Kidney (tissue), 14 donors: Measurements from ENCODE around the gene ZNHIT6. TPM values are rescaled to one million over a fixed set of nuclear protein-coding genes. Genes with fewer than 3 reads are reported as not detected.

Experiments
- DNase-seq, 5 donors: peaks; one replicate each; pipeline ENCODE4 v3.0.0-alpha.2; 2013 to 2020
- FAIRE-seq: peaks from 2 replicates; lab custom pipeline; 2012; peaks lifted over from hg19 to GRCh38; lab: Jason Lieb, UNC
- H3K27ac ChIP-seq, 2 donors: one replicate each; pipeline ENCODE4 v1.7.0; 2013; ENCODE audit warnings: low read depth in 2 of 2, low read length in 2 of 2, inconsistent platforms in 1 of 2
- H3K27me3 ChIP-seq: one replicate; pipeline ENCODE4 v1.7.1; 2013; ENCODE audit warnings: low read length, inconsistent platforms; ENCODE audit not compliant: control insufficient read depth, insufficient read depth
- H3K36me3 ChIP-seq, 3 donors: one replicate each; pipeline versions ENCODE4 v1.7.0 to v1.7.1; 2013; ENCODE audit warnings: low read length in 3 of 3, control low read depth in 1 of 3, inconsistent platforms in 1 of 3; ENCODE audit not compliant: insufficient read depth in 3 of 3, control insufficient read depth in 2 of 3
- H3K4me1 ChIP-seq, 3 donors: one replicate each; pipeline versions ENCODE4 v1.7.0 to v1.7.1; 2013; ENCODE audit warnings: low read length in 3 of 3, inconsistent platforms in 1 of 3, low read depth in 1 of 3; ENCODE audit not compliant: control insufficient read depth in 2 of 3, insufficient read depth in 2 of 3
- H3K4me3 ChIP-seq, 3 donors: one replicate each; pipeline versions ENCODE4 v1.7.0 to v1.8.1; 2013; ENCODE audit warnings: low read length in 3 of 3, control low read depth in 1 of 3, inconsistent platforms in 1 of 3
- H3K9ac ChIP-seq, 3 donors: one replicate each; pipeline versions ENCODE4 v1.7.0 to v1.7.1; 2013; ENCODE audit warnings: low read length in 3 of 3, control low read depth in 1 of 3, inconsistent platforms in 1 of 3
- H3K9me3 ChIP-seq, 3 donors: one replicate each; pipeline versions ENCODE4 v1.7.0 to v1.7.1; 2013; ENCODE audit warnings: low read length in 3 of 3, control low read depth in 1 of 3, inconsistent platforms in 1 of 3; ENCODE audit not compliant: control insufficient read depth in 2 of 3, insufficient read depth in 1 of 3
- intact Hi-C: fragments of 100-400 bp; cut with DNase I; formaldehyde crosslinking; loops from one replicate; pipeline ENCODE4 v1.11.1; 2022
- polyA plus RNA-seq: library from polyadenylated mRNA; stranded (reverse); fragments of 350-450 nt; fragmentation: Illumina TruSeq; extraction: RNeasy Lipid Tissue Mini Kit (QIAGEN cat#74804); gene quantifications from one replicate; pipeline ENCODE4 v1.2.3, GENCODE V29; 2014; ENCODE audit warnings: low read depth, low replicate concordance; ENCODE audit not compliant: insufficient read depth
- total RNA-seq: library from RNA; stranded (reverse); fragmentation: NEBNext Ultra II Directional; extraction: Animal tissue kit (Norgen Biotek cat#: 25700); gene quantifications from one replicate; pipeline ENCODE4 v1.2.1, GENCODE V29; 2021
- TF ChIP-seq, protein P1 (sequence below): IDR thresholded peaks from 3 replicates; pipeline ENCODE4 v1.5.1; 2012; ENCODE audit warnings: mild to moderate bottlenecking, moderate library complexity, borderline replicate concordance; ENCODE audit not compliant: insufficient read depth; ENCODE audit errors: extremely low read depth
- donor health status: control.
- donor health status: control.
- donor health status: control.
- donor health status: control.
- donor health status: control.
- donor health status: DM: yes; HTN: yes; CAD: no.
- donor health status: Normal renal cell carcinoma (clear cell type).

ZNHIT6 gene
- total and polyA plus RNA-seq, 2 donors from 2014 or later = 5.8 to 17.5 TPM

DNA sequence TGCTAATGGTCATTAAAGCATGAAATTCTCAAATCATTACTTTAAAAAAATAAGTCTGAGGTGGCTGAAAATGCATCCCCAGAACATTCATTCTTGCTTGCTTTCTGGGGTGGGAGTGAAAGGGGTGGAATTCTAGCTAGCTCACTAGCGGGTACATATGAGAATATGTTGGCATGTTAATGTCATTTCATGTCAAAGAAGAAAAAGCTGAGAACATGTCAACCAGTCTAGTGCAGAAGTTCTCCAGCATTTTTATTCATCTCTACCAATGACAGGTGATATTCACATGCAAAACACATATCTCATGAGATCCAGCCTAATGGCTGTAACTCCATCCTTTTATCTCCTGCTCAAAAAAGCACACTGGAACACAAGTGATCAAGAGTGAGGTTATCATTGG lies 49.1 kb downstream of the ZNHIT6 start:
- Histone ChIP-seq H3K27me3 (no peaks in the 10 kb centered on the region), H3K4me3 (no peak overlapping the region), H3K27ac (no peak overlapping the region), H3K36me3 (no peaks in the 10 kb centered on the region), H3K9me3 (no peaks in the 10 kb centered on the region), H3K4me1 (no peaks in the 10 kb centered on the region), H3K9ac (no peak overlapping the region)
- intact Hi-C loops = no loop called here
- no peak for FAIRE-seq
- TF ChIP-seq, protein P1, sequence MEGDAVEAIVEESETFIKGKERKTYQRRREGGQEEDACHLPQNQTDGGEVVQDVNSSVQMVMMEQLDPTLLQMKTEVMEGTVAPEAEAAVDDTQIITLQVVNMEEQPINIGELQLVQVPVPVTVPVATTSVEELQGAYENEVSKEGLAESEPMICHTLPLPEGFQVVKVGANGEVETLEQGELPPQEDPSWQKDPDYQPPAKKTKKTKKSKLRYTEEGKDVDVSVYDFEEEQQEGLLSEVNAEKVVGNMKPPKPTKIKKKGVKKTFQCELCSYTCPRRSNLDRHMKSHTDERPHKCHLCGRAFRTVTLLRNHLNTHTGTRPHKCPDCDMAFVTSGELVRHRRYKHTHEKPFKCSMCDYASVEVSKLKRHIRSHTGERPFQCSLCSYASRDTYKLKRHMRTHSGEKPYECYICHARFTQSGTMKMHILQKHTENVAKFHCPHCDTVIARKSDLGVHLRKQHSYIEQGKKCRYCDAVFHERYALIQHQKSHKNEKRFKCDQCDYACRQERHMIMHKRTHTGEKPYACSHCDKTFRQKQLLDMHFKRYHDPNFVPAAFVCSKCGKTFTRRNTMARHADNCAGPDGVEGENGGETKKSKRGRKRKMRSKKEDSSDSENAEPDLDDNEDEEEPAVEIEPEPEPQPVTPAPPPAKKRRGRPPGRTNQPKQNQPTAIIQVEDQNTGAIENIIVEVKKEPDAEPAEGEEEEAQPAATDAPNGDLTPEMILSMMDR = no peak
- DNase-seq = no peak

DNA sequence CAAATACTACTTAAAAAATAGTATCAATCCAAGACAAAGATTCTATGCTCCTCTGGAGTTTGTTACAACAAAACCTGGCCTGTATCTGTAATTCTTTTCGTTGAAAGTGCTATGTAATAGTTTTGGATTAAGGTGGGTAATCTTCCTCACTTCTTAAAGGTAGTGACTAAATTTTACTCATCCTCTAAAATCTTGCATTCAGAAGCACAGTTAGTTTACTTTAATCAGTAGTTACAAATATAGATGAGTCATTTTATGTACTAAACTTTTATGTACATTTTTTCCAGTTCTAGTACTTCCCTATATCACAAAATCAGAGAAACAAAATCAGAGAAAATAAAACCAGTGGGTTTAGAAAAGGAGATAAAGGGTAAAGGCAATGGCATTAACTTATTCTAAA lies 51.3 kb downstream of the ZNHIT6 start:
- H3K27me3 ChIP-seq = no peaks in the 10 kb centered on the region
- no peak overlapping the region for H3K4me3 ChIP-seq
- intact Hi-C loops = no loop called here
- H3K9ac ChIP-seq = no peak overlapping the region
- H3K4me1 ChIP-seq = no peaks in the 10 kb centered on the region
- DNase-seq (no peak), FAIRE-seq (no peak)
- H3K36me3 ChIP-seq = peaks cover 0 to 5% (median 0%) of the 10 kb centered on the region in 3 donors
- H3K9me3 ChIP-seq = no peaks in the 10 kb centered on the region
- TF ChIP-seq, protein P1 = no peak
- H3K27ac ChIP-seq = no peak overlapping the region

DNA sequence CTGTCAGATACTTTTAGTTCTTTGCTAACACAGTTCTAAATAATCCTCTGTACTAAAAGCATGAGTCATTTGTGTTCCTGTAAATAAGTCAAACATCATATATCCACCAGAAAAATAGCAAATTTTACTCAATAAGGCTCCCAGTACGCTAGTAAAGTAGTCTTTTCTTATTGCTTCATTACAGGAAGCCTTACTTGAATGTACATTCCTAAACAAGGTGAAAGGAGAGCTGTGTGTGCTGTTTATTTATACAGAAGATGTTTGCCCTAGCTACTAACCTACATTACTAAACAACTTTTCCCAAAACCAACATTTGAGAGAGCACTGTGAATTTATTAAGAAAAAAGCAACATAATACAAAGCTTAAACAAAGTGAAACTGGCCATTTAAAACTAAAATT lies 52.0 kb downstream of the ZNHIT6 start:
- TF ChIP-seq, protein P1 = no peak
- peaks cover 0 to 5% (median 0%) of the 10 kb centered on the region in 3 donors for H3K36me3 ChIP-seq
- intact Hi-C loops = no loop called here
- H3K27me3 ChIP-seq = no peaks in the 10 kb centered on the region
- H3K9ac ChIP-seq = no peak overlapping the region
- FAIRE-seq (no peak), DNase-seq (peak in 1 of 5 donors; percentile 1)
- H3K4me3 ChIP-seq = no peak overlapping the region
- H3K27ac ChIP-seq = no peak overlapping the region
- H3K9me3 ChIP-seq = no peaks in the 10 kb centered on the region
- no peaks in the 10 kb centered on the region for H3K4me1 ChIP-seq

DNA sequence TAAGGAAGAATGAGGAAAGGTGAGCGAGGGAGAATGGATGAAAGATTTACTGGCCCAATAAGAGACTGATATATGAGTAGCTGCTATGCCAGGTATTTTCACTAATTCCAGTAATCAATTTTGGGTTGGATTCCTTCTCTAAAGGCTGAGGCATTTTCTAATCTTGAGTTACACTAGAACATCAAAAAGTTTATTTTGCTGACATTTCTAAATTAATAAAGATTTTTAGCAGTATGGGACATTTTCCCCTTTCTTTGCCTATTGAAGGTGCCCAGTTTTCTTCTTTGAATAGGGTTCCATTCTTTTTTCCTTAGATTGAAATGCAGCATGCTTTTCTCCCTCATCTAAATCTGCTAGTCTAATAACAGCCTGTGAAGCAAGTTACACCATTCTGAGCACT lies 52.9 kb downstream of the ZNHIT6 start:
- Histone ChIP-seq H3K9me3 (no peaks in the 10 kb centered on the region), H3K27me3 (no peaks in the 10 kb centered on the region), H3K36me3 (peaks cover 0 to 5% (median 0%) of the 10 kb centered on the region in 3 donors), H3K4me1 (no peaks in the 10 kb centered on the region), H3K27ac (no peak overlapping the region), H3K9ac (no peak overlapping the region), H3K4me3 (no peak overlapping the region)
- DNase-seq (no peak), FAIRE-seq (no peak)
- intact Hi-C loops = no loop called here
- TF ChIP-seq, protein P1 = no peak
